ENCODE results near the gene INCA1. TPM values are rescaled to one million over a fixed set of nuclear protein-coding genes. Genes with fewer than 3 reads are reported as not detected.

INCA1 gene
- total and polyA plus RNA-seq, 2 of the 13 experiments (the other 11 are each of a cell fraction or from before 2014, with no cell fraction given), result 0.93 to 2.6 TPM

DNA sequence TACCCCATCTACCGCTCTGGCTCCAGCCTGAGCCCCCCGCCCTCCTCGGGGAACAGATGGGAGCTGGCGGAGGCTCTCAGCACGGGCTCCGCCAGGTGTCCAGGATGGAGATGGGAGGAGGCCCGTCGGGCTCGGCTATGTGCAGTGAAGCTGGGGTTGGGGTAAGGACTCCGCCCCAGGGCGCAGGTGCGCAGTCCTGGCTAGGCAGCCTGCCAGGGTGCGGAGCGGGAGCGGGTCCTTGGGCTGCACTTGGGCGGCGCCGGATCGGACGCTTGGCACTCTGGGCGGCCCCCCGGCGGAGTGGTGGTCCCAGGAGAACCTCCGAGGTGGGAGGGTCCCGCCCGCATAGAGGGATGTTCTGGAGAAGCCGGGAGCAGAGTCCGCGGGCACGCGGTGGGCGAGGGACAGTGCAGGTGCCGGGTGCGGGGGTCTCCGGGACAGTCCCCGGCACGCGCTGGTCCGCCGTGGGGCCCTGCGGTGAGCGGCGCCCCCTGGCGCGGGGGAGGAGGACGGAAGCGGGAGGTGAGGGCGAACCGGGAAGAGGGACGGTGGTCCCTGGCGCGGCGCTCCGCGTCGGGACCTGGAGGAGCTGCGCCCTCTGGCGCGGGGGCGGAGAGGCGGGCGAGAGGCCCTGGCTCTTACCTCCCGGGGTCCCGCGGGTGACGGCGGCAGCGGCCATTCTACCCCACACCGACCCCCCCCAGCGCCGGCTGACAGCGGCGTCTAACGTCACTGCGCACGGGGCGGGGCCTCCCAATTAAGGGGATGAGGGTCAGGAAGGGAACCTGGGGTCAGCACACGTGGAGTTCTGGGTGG is 10.2 kb downstream of the INCA1 start, which contains the start of gene CAMTA2 (continued):
- peak; percentile 61; the same call in 1 of the 2 replicates for TF ChIP-seq ZNF253 (CRISPR knock-in tag; IDR thresholded peaks at IDR 0.05; ENCODE audit: borderline replicate concordance)
- TF ChIP-seq AGO2 (optimal IDR thresholded peaks at IDR 0.05; ENCODE audit: low read depth, low read length), result peak; percentile 75
- peak; percentile 90 for TF ChIP-seq GATAD1 (CRISPR knock-in tag; IDR thresholded peaks at IDR 0.05)
- TF ChIP-seq KAT8 (CRISPR knock-in tag; IDR thresholded peaks at IDR 0.05), result peak; percentile 87
- TF ChIP-seq, protein P1, sequence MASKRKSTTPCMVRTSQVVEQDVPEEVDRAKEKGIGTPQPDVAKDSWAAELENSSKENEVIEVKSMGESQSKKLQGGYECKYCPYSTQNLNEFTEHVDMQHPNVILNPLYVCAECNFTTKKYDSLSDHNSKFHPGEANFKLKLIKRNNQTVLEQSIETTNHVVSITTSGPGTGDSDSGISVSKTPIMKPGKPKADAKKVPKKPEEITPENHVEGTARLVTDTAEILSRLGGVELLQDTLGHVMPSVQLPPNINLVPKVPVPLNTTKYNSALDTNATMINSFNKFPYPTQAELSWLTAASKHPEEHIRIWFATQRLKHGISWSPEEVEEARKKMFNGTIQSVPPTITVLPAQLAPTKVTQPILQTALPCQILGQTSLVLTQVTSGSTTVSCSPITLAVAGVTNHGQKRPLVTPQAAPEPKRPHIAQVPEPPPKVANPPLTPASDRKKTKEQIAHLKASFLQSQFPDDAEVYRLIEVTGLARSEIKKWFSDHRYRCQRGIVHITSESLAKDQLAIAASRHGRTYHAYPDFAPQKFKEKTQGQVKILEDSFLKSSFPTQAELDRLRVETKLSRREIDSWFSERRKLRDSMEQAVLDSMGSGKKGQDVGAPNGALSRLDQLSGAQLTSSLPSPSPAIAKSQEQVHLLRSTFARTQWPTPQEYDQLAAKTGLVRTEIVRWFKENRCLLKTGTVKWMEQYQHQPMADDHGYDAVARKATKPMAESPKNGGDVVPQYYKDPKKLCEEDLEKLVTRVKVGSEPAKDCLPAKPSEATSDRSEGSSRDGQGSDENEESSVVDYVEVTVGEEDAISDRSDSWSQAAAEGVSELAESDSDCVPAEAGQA (IDR thresholded peaks at IDR 0.05; ENCODE audit: low read depth), result peak; percentile 45; the same call in 1 of the 2 replicates
- TF ChIP-seq, protein P1 (CRISPR knock-in tag; IDR thresholded peaks at IDR 0.05; ENCODE audit: borderline replicate concordance), result no peak
- TF ChIP-seq CTCF (CRISPR knock-in tag; IDR thresholded peaks at IDR 0.05), result peak; percentile 87
- peak; percentile 75 for TF ChIP-seq PHF21A (CRISPR knock-in tag; IDR thresholded peaks at IDR 0.05)
- TF ChIP-seq ZNF788 (CRISPR knock-in tag; IDR thresholded peaks at IDR 0.05; ENCODE audit: borderline replicate concordance), result peak; percentile 77; the same call in 1 of the 2 replicates
- peak; percentile 63 for TF ChIP-seq ZNF772 (CRISPR knock-in tag; IDR thresholded peaks at IDR 0.05)
- peak; percentile 57 for TF ChIP-seq ZNF235 (CRISPR knock-in tag; IDR thresholded peaks at IDR 0.05; ENCODE audit: borderline replicate concordance)
- no peak; the same call in 1 of the 2 replicates for TF ChIP-seq ZBTB33 (CRISPR knock-in tag; IDR thresholded peaks at IDR 0.05)
- TF ChIP-seq ASH2L (IDR thresholded peaks at IDR 0.05; ENCODE audit: insufficient read length, low read depth, low read length), result peak; percentile 64
- TF ChIP-seq, protein P2, sequence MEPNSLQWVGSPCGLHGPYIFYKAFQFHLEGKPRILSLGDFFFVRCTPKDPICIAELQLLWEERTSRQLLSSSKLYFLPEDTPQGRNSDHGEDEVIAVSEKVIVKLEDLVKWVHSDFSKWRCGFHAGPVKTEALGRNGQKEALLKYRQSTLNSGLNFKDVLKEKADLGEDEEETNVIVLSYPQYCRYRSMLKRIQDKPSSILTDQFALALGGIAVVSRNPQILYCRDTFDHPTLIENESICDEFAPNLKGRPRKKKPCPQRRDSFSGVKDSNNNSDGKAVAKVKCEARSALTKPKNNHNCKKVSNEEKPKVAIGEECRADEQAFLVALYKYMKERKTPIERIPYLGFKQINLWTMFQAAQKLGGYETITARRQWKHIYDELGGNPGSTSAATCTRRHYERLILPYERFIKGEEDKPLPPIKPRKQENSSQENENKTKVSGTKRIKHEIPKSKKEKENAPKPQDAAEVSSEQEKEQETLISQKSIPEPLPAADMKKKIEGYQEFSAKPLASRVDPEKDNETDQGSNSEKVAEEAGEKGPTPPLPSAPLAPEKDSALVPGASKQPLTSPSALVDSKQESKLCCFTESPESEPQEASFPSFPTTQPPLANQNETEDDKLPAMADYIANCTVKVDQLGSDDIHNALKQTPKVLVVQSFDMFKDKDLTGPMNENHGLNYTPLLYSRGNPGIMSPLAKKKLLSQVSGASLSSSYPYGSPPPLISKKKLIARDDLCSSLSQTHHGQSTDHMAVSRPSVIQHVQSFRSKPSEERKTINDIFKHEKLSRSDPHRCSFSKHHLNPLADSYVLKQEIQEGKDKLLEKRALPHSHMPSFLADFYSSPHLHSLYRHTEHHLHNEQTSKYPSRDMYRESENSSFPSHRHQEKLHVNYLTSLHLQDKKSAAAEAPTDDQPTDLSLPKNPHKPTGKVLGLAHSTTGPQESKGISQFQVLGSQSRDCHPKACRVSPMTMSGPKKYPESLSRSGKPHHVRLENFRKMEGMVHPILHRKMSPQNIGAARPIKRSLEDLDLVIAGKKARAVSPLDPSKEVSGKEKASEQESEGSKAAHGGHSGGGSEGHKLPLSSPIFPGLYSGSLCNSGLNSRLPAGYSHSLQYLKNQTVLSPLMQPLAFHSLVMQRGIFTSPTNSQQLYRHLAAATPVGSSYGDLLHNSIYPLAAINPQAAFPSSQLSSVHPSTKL (CRISPR knock-in tag; IDR thresholded peaks at IDR 0.05), result peak; percentile 47; the same call in 1 of the 2 replicates
- no peak for TF ChIP-seq KLF9 (CRISPR knock-in tag; IDR thresholded peaks at IDR 0.05; ENCODE audit: low read depth)

Data from HepG2 (cell line).